ENCODE results near the gene TFG.

Gene TFG

GRCh38 chr3:100696161-100696560, 13.1 kb upstream of the TFG start:
- H2AFZ ChIP-seq (ENCODE audit: insufficient read depth, low read length, poor library complexity): no peak overlapping the region
- DNase-seq: peak in 1 of 2 donors; percentile 71
- no peaks in the 10 kb centered on the region for H3K27me3 ChIP-seq (ENCODE audit: insufficient read depth, low read length)
- H3K36me3 ChIP-seq (ENCODE audit: control insufficient read depth in 1 of 2, insufficient read depth in 2 of 2, low read length in 2 of 2): no peaks in the 10 kb centered on the region
- H2BK120ac ChIP-seq (ENCODE audit: insufficient read depth, low read length, poor library complexity): no peak overlapping the region
- no peak overlapping the region for H4K91ac ChIP-seq (ENCODE audit: low read depth, low read length)
- no peak overlapping the region for H4K12ac ChIP-seq (ENCODE audit: low read depth, low read length)
- no peak overlapping the region for H3K4me2 ChIP-seq (ENCODE audit: low read length)
- H3K14ac ChIP-seq (ENCODE audit: low read length): no peak overlapping the region
- H2BK12ac ChIP-seq (ENCODE audit: low read length): no peak overlapping the region
- H3K9ac ChIP-seq (ENCODE audit: low read length): no peak overlapping the region
- H3K79me1 ChIP-seq (ENCODE audit: low read length): no peaks in the 10 kb centered on the region
- H3K27ac ChIP-seq (ENCODE audit: low read depth, low read length): no peak overlapping the region
- WGBS (ENCODE audit: extremely low coverage, insufficient coverage, insufficient read length): no CpG with 5 or more reads among the region's 3 CpGs
- no peak overlapping the region for H2BK5ac ChIP-seq (ENCODE audit: low read depth, low read length, poor library complexity)
- H3K9me3 ChIP-seq (ENCODE audit: insufficient read depth, low read depth, low read length): peaks cover 3% of the 10 kb centered on the region
- H3K18ac ChIP-seq (ENCODE audit: low read length): no peak overlapping the region
- H3K4me1 ChIP-seq (ENCODE audit: control insufficient read depth in 1 of 2, insufficient read depth in 2 of 2, low read length in 2 of 2): no peaks in the 10 kb centered on the region
- no peak overlapping the region for H4K8ac ChIP-seq (ENCODE audit: low read depth, low read length)
- no peaks in the 10 kb centered on the region for H3K79me2 ChIP-seq (ENCODE audit: control insufficient read depth, insufficient read depth, low read length, poor library complexity)
- H2AK5ac ChIP-seq (ENCODE audit: low read length): no peak overlapping the region
- H3K4me3 ChIP-seq (ENCODE audit: low read depth, low read length): no peak overlapping the region
- H3K23ac ChIP-seq (ENCODE audit: low read length): no peak overlapping the region
- no peak overlapping the region for H3K4ac ChIP-seq (ENCODE audit: low read depth, low read length)

- no peak overlapping the region for H2AFZ ChIP-seq (ENCODE audit: insufficient read depth, low read length, poor library complexity)
- no peak overlapping the region for H3K14ac ChIP-seq (ENCODE audit: low read length)
- no peak overlapping the region for H4K91ac ChIP-seq (ENCODE audit: low read depth, low read length)
- no peaks in the 10 kb centered on the region for H3K36me3 ChIP-seq (ENCODE audit: control insufficient read depth in 1 of 2, insufficient read depth in 2 of 2, low read length in 2 of 2)
- no peaks in the 10 kb centered on the region for H3K79me1 ChIP-seq (ENCODE audit: low read length)
- no peak overlapping the region for H3K27ac ChIP-seq (ENCODE audit: low read depth, low read length)
- no peak overlapping the region for H3K9ac ChIP-seq (ENCODE audit: low read length)
- H3K23ac ChIP-seq (ENCODE audit: low read length): no peak overlapping the region
- no peak overlapping the region for H2BK5ac ChIP-seq (ENCODE audit: low read depth, low read length, poor library complexity)
- no peak overlapping the region for H2AK5ac ChIP-seq (ENCODE audit: low read length)
- no peak overlapping the region for H3K18ac ChIP-seq (ENCODE audit: low read length)
- no peak overlapping the region for H4K8ac ChIP-seq (ENCODE audit: low read depth, low read length)
- no peak overlapping the region for H3K4me3 ChIP-seq (ENCODE audit: low read depth, low read length)
- no peak overlapping the region for H2BK120ac ChIP-seq (ENCODE audit: insufficient read depth, low read length, poor library complexity)
- no peaks in the 10 kb centered on the region for H3K4me1 ChIP-seq (ENCODE audit: control insufficient read depth in 1 of 2, insufficient read depth in 2 of 2, low read length in 2 of 2)
- no peak overlapping the region for H3K4me2 ChIP-seq (ENCODE audit: low read length)
- no peaks in the 10 kb centered on the region for H3K79me2 ChIP-seq (ENCODE audit: control insufficient read depth, insufficient read depth, low read length, poor library complexity)
- no peak overlapping the region for H4K12ac ChIP-seq (ENCODE audit: low read depth, low read length)
- no peak overlapping the region for H3K4ac ChIP-seq (ENCODE audit: low read depth, low read length)
- no peak overlapping the region for H2BK12ac ChIP-seq (ENCODE audit: low read length)
- no peaks in the 10 kb centered on the region for H3K27me3 ChIP-seq (ENCODE audit: insufficient read depth, low read length)
- WGBS (ENCODE audit: extremely low coverage, insufficient coverage, insufficient read length): no CpG with 5 or more reads among the region's 7 CpGs
- no peak for DNase-seq
- peaks cover 3% of the 10 kb centered on the region for H3K9me3 ChIP-seq (ENCODE audit: insufficient read depth, low read depth, low read length)
Measured at GRCh38 chr3:100697172-100697571, 12.1 kb upstream of the TFG start.

GRCh38 chr3:100697723-100698285, 11.5 kb upstream of the TFG start:
- no peak overlapping the region for H2BK5ac ChIP-seq (ENCODE audit: low read depth, low read length, poor library complexity)
- no peak overlapping the region for H4K91ac ChIP-seq (ENCODE audit: low read depth, low read length)
- H2BK120ac ChIP-seq (ENCODE audit: insufficient read depth, low read length, poor library complexity): no peak overlapping the region
- no peak overlapping the region for H2BK12ac ChIP-seq (ENCODE audit: low read length)
- H3K27ac ChIP-seq (ENCODE audit: low read depth, low read length): no peak overlapping the region
- DNase-seq: no peak
- no peaks in the 10 kb centered on the region for H3K27me3 ChIP-seq (ENCODE audit: insufficient read depth, low read length)
- no peak overlapping the region for H2AFZ ChIP-seq (ENCODE audit: insufficient read depth, low read length, poor library complexity)
- no peaks in the 10 kb centered on the region for H3K4me1 ChIP-seq (ENCODE audit: control insufficient read depth in 1 of 2, insufficient read depth in 2 of 2, low read length in 2 of 2)
- H3K79me1 ChIP-seq (ENCODE audit: low read length): no peaks in the 10 kb centered on the region
- H3K4ac ChIP-seq (ENCODE audit: low read depth, low read length): no peak overlapping the region
- no peak overlapping the region for H3K14ac ChIP-seq (ENCODE audit: low read length)
- no peak overlapping the region for H3K18ac ChIP-seq (ENCODE audit: low read length)
- H4K8ac ChIP-seq (ENCODE audit: low read depth, low read length): no peak overlapping the region
- H3K23ac ChIP-seq (ENCODE audit: low read length): no peak overlapping the region
- no peak overlapping the region for H2AK5ac ChIP-seq (ENCODE audit: low read length)
- H3K4me2 ChIP-seq (ENCODE audit: low read length): no peak overlapping the region
- no peak overlapping the region for H4K12ac ChIP-seq (ENCODE audit: low read depth, low read length)
- H3K4me3 ChIP-seq (ENCODE audit: low read depth, low read length): no peak overlapping the region
- no peaks in the 10 kb centered on the region for H3K79me2 ChIP-seq (ENCODE audit: control insufficient read depth, insufficient read depth, low read length, poor library complexity)
- H3K9me3 ChIP-seq (ENCODE audit: insufficient read depth, low read depth, low read length): peaks cover 3% of the 10 kb centered on the region
- WGBS (ENCODE audit: extremely low coverage, insufficient coverage, insufficient read length): no CpG with 5 or more reads among the region's 5 CpGs
- H3K36me3 ChIP-seq (ENCODE audit: control insufficient read depth in 1 of 2, insufficient read depth in 2 of 2, low read length in 2 of 2): no peaks in the 10 kb centered on the region
- no peak overlapping the region for H3K9ac ChIP-seq (ENCODE audit: low read length)

- H2BK5ac ChIP-seq (ENCODE audit: low read depth, low read length, poor library complexity): no peak overlapping the region
- no peak overlapping the region for H3K4me3 ChIP-seq (ENCODE audit: low read depth, low read length)
- no peaks in the 10 kb centered on the region for H3K79me2 ChIP-seq (ENCODE audit: control insufficient read depth, insufficient read depth, low read length, poor library complexity)
- H3K23ac ChIP-seq (ENCODE audit: low read length): no peak overlapping the region
- no peak overlapping the region for H3K9ac ChIP-seq (ENCODE audit: low read length)
- no peak overlapping the region for H2BK12ac ChIP-seq (ENCODE audit: low read length)
- H3K79me1 ChIP-seq (ENCODE audit: low read length): no peaks in the 10 kb centered on the region
- no peak overlapping the region for H2BK120ac ChIP-seq (ENCODE audit: insufficient read depth, low read length, poor library complexity)
- H3K36me3 ChIP-seq (ENCODE audit: control insufficient read depth in 1 of 2, insufficient read depth in 2 of 2, low read length in 2 of 2): no peaks in the 10 kb centered on the region
- H3K27ac ChIP-seq (ENCODE audit: low read depth, low read length): no peak overlapping the region
- no peak overlapping the region for H3K4me2 ChIP-seq (ENCODE audit: low read length)
- no peak overlapping the region for H3K4ac ChIP-seq (ENCODE audit: low read depth, low read length)
- H3K14ac ChIP-seq (ENCODE audit: low read length): no peak overlapping the region
- no peak overlapping the region for H3K18ac ChIP-seq (ENCODE audit: low read length)
- no peak overlapping the region for H2AFZ ChIP-seq (ENCODE audit: insufficient read depth, low read length, poor library complexity)
- DNase-seq: no peak
- H4K12ac ChIP-seq (ENCODE audit: low read depth, low read length): no peak overlapping the region
- no peaks in the 10 kb centered on the region for H3K4me1 ChIP-seq (ENCODE audit: control insufficient read depth in 1 of 2, insufficient read depth in 2 of 2, low read length in 2 of 2)
- H4K8ac ChIP-seq (ENCODE audit: low read depth, low read length): no peak overlapping the region
- H3K27me3 ChIP-seq (ENCODE audit: insufficient read depth, low read length): no peaks in the 10 kb centered on the region
- peaks cover 3% of the 10 kb centered on the region for H3K9me3 ChIP-seq (ENCODE audit: insufficient read depth, low read depth, low read length)
- WGBS (ENCODE audit: extremely low coverage, insufficient coverage, insufficient read length): no CpG with 5 or more reads among the region's 3 CpGs
- no peak overlapping the region for H2AK5ac ChIP-seq (ENCODE audit: low read length)
- H4K91ac ChIP-seq (ENCODE audit: low read depth, low read length): no peak overlapping the region
Measured at GRCh38 chr3:100698736-100699135, 10.6 kb upstream of the TFG start.

Data from trophoblast cell (in vitro differentiated cells and primary cell).